Measurements from ENCODE around the gene MS4A4E. TPM values are rescaled to one million over a fixed set of nuclear protein-coding genes. Genes with fewer than 3 reads are reported as not detected.

Gene MS4A4E
- total and polyA plus RNA-seq, 2 donors (not counting 3 experiments of a cell fraction or from before 2014, with no cell fraction given), result not detected

GRCh38 chr11:60252213-60253108 lies 9.5 kb upstream of the MS4A4E start:
- no peak overlapping the region for H3K4me2 ChIP-seq (ENCODE audit: insufficient read depth, low read length)
- intact Hi-C loops (cut with micrococcal nuclease), result loop anchor here (5.0 kb wide), 1 partner anchor 330 kb away; no protein-coding TSS in a partner anchor
- no peaks in the 10 kb centered on the region for H3K9me3 ChIP-seq (replicated peaks; ENCODE audit: control insufficient read depth, insufficient read depth, low read length)
- H3K79me2 ChIP-seq (ENCODE audit: control insufficient read depth, insufficient read depth, low read length), result no peaks in the 10 kb centered on the region
- no peaks in the 10 kb centered on the region for H4K20me1 ChIP-seq (replicated peaks; ENCODE audit: control insufficient read depth, extremely low read depth, insufficient read depth, low read length)
- peak; percentile 80 for FAIRE-seq
- H2AFZ ChIP-seq (ENCODE audit: low read depth, low read length), result no peak overlapping the region
- BruUV-seq (replicated peaks), result no TSS peak
- peak; percentile 72 for DNase-seq (ENCODE audit: low read depth, low spot score)
- ChIA-PET POLR2A (no interaction called here), CTCF (interaction anchor here (0.6 to 3.9 kb wide), 26 partner anchors 9 to 513 kb away, joined by 3 to 217 read pairs (median 8); partner anchors contain the start of genes MS4A6A and OOSP4A)
- dilution Hi-C loops (cut with MboI; ENCODE audit: extremely low pct_ligation_motif_present, low sequenced_read_pairs), result no loop called here
- no peak overlapping the region for H3K9ac ChIP-seq (replicated peaks; ENCODE audit: extremely low read depth, insufficient read depth, low read length)
- TF ChIP-seq JUN (IDR thresholded peaks at IDR 0.05; ENCODE audit: borderline replicate concordance, insufficient read depth, insufficient read length, low read depth), result no peak
- TF ChIP-seq MYC (IDR thresholded peaks at IDR 0.05; ENCODE audit: low read depth, low read length), result no peak
- TF ChIP-seq POLR2AphosphoS5 (IDR thresholded peaks at IDR 0.05; ENCODE audit: insufficient read depth, low read depth, low read length), result no peak
- no peak for TF ChIP-seq CTCF (IDR thresholded peaks at IDR 0.05; ENCODE audit: extremely low read depth in 1 of 2, insufficient read depth in 1 of 2, low read depth in 1 of 2, low read length in 2 of 2)
- TF ChIP-seq MAX (IDR thresholded peaks at IDR 0.05; ENCODE audit: insufficient read depth, insufficient read length), result no peak
- no peak for TF ChIP-seq EZH2 (IDR thresholded peaks at IDR 0.05; ENCODE audit: borderline replicate concordance, low read depth, low read length, severe bottlenecking)
- TF ChIP-seq POLR2A (IDR thresholded peaks at IDR 0.05; ENCODE audit: low read depth, low read length), result no peak
- TF ChIP-seq FOS (IDR thresholded peaks at IDR 0.05; ENCODE audit: borderline replicate concordance, insufficient read depth, low read length), result no peak
- TF ChIP-seq GATA2 (IDR thresholded peaks at IDR 0.05; ENCODE audit: insufficient read depth, insufficient read length, low read depth, low read length), result no peak
- H3K4me3 ChIP-seq (replicated peaks in 1 of 3; ENCODE audit: insufficient read depth in 1 of 3, low read depth in 1 of 3, low read length in 3 of 3), result no peak overlapping the region
- no peaks in the 10 kb centered on the region for H3K36me3 ChIP-seq (ENCODE audit: control insufficient read depth in 2 of 2, extremely low read depth in 1 of 2, insufficient read depth in 2 of 2, low read length in 2 of 2)
- no peaks in the 10 kb centered on the region for H3K27me3 ChIP-seq (ENCODE audit: control insufficient read depth in 2 of 2, insufficient read depth in 2 of 2, low read length in 2 of 2)
- no peak overlapping the region for H3K27ac ChIP-seq (ENCODE audit: insufficient read depth, low read depth, low read length)
- H3K4me1 ChIP-seq (ENCODE audit: control insufficient read depth, extremely low read depth, insufficient read depth, low read length), result peaks cover 22% of the 10 kb centered on the region
- H3K9me1 ChIP-seq (replicated peaks; ENCODE audit: control insufficient read depth, extremely low read depth, insufficient read depth, low read length), result no peaks in the 10 kb centered on the region

Measured in endothelial cell of umbilical vein (primary cell).